ENCODE data around the gene WDR38.
"Not testable (repeated sequence)": the region's sequence is repeated elsewhere in the genome, so short reads cannot be mapped to it uniquely, and the experiment has no call there.

The WDR38 gene

DNA sequence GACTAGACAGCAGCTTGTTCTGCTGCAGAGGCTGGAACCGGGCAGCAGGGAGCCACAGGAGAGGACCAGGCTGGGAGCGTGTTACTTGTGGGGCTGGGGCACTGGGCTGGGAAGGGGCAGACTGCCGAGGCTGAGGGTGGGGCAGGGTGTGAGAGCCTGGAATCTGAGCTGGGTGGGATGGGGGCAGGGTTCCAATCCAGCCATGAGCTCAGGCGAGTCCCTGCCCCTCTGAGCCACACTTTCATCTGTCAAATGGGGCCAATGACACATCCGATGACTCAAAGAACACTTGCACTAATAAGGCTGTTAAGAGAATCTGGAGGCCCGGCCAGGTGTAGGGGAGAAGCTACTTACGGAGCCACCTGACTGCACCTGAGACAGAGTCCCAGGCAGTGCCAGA, 18.7 kb upstream of the WDR38 start:
- DNase-seq = no peak

DNA sequence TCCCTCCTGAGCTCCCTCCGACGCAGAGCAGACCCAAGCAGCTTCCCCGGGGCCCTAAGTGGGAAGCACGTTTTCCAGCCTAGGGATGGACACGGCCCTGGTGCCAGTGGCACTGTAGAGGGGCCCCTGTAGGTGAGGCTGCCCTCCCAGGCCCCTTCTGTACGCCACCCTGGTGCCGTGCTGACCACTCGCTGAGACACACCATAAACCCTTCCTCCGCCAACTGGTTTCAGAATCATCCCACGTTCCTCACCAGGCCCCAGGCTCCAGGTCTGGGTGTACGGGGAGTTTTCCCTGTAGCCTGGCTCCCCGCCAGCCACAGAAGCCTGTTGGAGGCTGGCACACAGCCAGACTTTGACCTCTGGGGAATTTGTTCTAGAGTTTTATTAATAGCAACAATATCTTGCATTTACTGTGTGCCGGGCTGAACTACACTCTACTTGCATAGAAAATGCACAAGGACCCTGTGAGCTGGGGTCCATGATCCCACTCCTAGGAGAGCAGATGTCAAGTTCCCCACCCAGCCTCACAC, 18.2 kb upstream of the WDR38 start:
- DNase-seq = no peak

DNA sequence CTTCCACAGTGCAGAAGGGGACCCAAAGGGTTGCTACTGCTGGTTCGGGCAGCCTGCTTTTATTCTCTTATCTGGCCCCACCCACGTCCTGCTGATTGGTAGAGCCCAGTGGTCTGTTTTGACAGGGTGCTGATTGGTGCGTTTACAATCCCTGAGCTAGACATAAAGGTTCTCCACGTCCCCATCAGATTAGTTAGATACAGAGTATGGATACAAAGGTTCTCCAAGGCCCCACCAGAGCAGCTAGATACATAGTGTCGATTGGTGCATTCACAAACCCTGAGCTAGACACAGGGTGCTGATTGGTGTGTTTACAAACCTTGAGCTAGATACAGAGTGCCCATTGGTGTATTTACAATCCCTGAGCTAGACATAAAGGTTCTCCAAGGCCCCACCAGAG, 15.1 kb upstream of the WDR38 start:
- not testable (repeated sequence) for DNase-seq

DNA sequence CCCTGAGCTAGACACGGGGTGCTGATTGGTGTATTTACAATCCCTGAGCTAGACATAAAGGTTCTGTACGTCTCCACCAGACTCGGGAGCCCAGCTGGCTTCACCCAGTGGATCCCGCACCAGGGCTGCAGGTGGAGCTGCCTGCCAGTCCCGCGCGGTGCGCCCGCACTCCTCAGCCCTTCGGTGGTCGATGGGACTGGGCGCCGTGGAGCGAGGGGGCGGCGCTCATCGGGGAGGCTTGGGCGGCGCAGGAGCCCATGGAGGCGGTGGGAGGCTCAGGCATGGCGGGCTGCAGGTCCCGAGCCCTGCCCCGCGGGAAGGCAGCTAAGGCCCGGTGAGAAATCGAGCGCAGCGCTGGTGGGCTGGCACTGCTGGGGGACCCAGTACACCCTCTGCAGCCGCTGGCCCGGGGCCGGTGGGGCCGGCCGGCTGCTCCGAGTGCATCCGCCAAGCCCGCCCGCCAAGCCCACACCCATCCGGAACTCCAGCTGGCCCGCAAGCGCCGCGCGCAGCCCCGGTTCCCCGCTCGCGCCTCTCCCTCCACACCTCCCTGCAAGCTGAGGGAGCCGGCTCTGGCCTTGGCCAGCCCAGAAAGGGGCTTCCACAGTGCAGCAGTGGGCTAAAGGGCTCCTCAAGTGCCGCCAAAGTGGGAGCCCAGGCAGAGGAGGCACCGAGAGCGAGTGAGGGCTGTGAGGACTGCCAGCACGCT, 14.5 kb upstream of the WDR38 start:
- DNase-seq = not testable (repeated sequence)

DNA sequence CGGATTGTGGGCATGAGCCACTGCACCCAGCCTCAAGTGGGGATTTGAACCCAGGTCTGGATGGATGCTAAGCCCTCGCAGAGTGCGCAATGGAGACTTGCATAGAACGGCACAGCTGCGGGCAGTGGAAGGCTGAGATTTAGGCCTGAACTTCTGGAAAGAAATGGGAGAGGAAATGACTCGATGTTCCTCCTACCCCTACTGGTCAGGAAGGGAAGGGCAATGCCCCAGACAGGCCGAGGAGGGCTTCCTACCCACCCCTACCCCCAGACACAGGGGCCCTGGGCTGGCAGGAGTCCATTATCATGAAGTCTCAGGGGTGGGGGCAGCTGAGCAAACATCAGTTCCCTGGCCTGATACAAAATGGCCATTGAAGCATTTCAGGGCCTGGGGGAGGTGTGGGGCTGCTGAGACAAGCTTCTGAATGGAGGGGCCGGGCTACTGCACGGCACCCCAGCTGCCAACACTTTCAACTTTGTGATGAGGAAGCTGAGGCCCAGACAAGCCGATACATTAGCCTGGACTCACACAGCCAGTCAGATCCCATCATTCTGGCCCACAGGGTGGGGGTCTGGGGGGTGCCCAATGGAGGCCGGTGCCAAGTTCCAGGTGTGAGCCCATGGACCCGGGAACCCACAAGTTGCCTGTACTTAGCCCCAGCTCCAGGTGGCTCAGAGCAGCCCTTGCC, 13.5 kb upstream of the WDR38 start:
- DNase-seq = no peak

DNA sequence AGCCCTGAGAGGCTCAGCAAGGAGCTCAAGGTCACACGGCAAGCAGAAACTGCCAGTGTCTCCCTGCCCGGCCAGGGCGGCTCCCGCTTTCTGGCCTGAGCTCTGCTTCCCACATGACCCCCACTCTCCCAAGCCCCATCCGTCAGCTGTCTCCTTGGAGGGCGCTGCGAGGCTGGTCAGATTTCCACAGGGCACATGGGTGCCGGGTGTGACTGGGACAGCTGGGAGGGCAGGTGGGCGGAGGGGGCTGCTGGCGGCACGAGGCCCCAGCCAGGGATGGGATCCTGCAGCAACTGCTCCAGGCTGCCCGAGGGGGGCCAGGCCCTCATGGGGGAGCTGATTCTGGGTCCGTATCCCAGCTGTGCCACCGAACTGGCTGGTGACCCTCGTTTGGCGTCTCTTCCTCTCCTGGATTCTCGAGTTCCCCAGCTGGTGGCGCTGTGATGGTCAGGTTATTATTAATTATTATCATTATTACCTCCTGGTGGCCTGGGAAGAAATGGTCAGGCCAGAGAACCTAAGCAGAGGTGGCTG, 12.9 kb upstream of the WDR38 start:
- no peak for DNase-seq

DNA sequence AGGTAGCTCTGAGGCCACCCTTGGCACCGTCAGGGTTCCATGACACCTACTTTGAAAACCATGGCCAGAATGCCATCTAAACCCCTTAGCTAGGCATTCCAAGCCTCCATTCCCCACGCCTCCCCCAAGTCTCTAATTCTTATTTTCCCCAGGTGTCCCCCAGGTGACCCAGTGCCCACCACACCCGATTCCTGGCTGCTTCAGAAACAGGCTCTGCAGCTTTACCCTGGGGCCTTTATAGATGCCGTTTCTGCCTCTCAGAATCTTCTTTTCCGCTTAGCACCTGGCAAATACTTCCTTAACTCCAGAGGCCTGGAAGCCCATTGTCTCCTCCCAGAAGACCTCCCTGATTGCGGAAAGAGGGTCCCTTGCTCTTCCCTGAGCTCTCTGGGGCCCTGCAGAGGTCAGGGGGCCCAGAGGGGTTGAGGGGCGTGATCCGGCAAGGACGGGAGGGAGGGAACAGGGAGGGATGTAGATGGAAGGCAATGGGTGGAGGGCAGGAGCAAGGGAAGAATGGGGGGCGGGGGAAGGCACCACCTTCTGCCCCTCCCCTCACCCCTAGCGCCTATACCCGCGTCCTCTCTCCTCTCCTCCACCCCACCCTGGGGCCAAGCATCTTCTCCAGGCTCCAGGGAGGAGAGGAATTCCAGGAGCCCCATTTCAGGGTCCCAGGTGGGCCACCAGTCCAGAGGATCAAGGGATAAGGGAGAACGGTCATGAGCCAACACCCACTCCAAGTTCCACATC, 12.0 kb upstream of the WDR38 start:
- no peak for DNase-seq

DNA sequence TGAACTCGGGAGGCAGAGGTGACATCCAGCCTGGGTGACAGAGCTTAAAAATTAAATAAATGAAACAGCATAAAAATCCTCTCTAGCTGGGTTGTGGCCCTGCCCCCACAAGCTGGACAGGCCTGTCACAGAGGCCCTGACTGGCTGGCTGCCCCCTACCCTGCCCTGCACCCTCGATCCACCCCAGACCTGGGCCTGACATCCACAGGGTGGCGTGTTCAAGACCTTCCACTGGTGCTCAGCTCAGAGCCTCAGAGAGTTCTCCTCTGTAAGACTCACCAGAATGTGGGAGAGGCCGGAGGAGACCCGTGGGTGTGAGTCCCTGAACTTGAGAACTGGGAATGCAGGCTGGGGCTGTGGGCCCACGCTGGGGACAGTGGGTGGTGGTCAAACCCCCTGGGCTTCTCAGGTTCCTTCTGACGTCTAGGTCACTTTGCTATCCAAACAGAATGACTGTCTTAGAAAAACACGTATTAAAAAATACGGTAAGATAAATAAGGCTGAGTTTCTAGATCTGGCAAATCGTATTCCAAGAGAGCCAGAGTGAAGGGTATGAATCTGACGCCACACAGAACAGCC, 9.7 kb upstream of the WDR38 start:
- DNase-seq = no peak

DNA sequence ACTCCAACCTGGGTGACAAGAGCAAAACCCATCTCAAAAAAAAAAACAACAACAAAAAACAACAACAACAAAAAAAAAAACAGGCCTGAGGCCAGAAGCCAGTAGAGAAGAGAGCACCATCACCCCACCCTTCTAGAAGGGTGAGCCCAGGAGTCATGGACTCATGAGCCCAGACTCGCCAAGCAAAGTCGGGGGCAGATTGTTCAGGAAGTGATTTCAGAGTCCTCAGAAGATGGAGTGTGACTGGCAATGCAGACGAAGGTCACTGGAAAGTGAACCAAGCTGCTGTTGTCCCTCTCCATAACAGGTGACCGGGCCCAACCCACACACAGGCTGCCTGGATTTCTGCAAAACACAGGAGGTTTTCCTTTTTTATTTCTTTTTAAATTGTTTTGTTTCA, 9.0 kb upstream of the WDR38 start:
- DNase-seq = no peak

DNA sequence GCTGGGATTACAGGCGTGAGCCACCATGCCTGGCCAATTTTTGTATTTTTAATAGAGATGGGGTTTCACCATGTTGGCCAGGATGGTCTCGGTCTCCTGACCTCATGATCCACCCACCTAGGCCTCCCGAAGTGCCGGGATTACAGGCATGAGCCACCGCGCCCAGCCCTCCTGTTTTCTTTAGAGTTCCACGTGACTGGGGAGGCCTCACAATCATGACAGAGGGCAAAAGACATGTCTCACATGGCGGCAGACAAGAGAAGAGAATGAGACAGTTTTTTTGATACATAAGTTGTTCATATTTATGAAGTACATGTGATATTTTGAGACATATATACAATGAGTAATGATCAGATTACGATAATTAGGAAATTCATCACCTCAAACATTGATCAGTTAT, 6.8 kb upstream of the WDR38 start:
- DNase-seq = not testable (repeated sequence)

DNA sequence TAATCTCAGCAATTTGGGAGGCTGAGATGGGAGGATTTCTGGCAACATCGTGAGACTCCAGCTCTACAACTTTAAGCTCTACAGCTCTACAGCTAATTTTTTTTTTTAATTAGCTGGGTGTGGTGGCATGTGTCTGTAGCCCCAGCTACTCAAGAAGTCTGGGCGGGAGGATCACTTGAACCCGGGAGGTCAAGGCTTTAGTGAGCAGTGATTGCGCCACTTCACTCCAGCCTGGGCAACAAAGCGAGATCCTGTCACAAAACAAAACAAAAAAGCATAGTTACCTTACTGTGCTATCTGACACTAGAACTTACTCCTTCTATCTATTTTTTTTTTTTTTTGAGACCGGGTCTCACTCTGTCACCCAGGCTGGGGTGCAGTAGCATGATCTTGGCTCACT, 6.3 kb upstream of the WDR38 start:
- DNase-seq = no peak

DNA sequence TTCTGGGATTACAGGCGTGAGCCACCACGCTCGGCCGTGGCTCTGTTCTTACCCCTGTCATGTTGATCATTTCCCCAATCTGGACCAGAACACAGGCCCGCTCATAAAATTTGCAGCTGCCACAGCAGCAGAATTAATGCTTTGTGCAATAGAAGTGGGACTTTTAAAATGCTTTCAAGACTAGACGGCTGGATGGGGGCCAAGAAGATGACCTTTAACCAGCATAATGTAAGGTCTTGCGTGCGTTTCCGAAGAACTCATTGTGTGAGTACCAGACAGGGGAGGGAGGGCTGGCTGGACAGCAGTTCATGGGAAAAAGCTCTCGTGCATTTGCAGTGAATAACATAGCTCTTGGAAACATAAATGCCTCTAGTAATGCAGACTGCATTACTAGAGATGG, 3.5 kb upstream of the WDR38 start:
- no peak for DNase-seq

DNA sequence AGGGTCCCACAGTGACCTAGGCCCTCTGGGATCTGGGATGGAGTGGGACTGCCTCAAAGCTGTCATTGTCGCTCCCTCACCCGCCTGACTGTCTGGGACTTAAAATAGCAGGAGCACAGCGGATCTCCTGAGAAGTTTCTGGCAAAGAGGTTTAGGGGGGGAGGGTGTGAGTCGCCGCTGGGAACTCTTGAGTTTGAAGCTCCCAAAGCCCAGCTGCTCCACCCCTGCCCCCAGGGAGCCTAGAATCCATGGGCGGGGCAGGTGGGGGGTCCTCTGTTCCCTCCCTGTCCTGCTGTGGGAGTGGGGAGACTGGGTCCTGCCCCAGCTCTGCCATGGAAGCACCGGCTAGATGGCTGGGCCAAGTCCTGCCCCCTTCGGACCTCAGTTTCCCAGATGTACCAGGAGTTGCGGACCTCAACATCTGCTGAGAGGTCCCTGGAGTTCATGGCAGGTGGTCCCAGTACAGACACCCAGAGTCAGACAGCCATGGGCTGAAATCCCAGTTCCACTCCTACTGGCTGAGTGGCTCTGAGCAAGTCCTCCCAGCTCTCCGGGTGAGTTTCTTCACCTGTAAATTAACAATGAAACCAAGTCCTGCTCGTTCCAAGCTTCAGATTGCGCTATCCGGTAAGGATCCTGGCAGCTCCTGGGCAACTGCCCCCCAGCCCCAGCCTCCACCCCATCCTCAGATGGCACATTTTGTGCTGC, 985 bp upstream of the WDR38 start:
- DNase-seq = no peak

DNA sequence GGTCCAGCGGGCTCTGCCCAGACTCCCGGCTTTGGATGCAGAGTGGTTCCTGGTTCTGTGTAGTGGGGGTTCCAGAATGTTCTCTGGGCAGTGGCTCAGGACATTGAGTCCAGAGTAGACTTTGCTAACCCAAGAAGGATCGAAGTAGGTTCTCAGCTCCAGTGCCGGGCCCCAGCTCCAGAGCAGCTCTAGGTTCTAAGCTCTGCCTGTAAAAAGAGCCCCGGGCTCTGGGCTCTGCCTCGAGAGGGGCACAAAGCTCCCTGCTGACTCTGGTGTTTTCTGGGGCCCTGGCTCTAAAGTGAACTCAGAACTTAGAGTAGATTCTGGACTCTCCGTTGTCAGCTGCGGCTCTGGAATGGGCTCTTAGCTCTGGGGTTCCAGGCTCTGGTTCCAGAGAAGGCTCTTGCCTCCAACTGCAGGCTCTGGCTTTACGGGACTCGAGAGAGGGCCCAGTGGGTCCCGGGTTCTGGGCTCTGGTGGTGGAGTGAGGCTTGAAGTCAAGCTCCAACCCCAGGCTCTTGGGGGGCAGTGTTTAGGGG, 414 bp downstream of the WDR38 start:
- no peak for DNase-seq

DNA sequence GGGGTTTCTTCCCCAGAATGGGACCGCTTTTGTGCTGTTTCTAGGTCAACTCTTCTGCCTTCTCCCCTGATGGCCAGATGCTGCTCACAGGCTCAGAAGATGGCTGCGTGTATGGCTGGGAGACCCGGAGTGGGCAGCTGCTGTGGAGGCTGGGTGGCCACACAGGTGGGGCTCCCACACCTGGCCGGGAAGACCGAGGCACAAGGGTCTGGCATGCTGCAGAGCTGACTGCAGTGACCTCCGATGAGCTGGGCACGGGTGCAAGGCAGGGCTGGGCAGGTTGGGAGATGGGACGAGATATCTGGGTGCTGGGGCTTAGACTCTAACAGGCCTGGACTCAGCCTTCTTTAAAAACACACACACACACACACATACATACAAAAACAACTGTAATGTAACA, 901 bp downstream of the WDR38 start:
- DNase-seq = no peak

DNA sequence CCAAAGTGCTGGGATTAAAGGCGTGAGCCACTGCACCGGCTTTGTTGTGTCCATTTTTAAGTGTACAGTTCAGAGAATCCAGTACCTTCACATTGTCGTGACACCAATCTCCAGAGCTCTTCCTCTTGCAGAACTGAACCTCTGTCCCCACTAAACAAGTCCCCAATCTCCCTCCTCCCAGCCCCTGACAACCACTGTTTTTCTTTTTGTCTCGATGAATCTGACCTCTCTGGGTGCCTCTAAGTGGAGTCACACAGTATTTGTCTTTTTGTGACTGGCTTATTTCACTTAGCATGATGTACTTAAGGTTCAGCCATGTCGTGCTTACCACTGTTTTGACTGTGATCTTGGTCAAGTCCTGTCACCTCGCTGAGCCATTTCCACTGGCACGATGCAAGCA, 1.6 kb downstream of the WDR38 start:
- no peak for DNase-seq

DNA sequence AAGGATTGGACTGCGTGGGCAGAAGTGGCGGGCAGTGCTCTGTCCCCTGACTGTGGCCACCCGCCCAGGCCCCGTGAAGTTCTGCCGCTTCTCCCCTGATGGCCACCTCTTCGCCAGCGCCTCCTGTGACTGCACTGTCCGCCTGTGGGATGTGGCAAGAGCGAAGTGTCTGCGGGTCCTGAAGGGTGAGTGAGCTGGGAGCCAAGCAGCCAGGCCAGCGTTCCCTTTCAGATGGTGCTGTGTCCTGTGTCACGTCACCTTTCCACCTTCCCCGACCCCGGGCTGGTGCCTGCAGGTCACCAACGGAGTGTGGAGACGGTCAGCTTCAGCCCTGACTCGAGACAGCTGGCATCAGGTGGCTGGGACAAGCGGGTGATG, 2.3 kb downstream of the WDR38 start:
- DNase-seq = no peak

DNA sequence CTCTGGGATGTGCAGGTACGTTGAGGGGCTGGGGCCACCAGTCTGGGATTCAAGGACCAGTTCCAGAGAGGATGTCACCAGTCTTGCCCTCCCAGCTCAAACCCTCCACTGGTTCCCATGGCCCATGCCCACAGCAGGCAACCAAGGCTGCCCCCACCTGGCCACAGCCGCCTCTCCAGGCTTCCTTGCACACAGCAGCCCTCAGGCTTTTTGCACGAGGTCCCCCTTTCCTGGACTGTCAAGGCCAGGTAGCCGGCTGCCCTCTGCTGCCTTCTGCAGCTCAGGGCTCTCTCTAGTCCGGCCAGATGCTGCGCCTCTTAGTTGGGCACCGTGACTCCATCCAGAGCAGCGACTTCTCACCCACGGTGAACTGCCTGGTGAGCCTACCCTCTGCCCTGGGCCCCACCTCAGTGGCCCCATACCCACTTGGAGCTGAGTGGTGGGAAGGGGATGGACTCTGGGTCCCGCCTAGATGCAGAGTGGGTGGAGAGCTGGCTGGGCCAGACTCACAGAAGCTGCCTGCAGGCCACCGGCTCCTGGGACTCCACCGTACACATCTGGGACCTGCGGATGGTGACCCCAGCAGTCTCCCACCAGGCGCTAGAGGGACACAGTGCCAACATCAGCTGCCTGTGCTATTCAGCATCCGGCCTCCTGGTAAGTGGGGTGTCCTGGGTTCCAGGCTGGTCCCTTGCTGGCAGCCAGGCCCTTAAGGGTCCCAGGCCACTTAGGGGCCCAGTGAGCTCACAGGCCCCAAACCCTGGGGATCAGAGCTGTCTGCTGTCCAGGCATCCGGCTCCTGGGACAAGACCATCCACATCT, 2.9 kb downstream of the WDR38 start:
- DNase-seq = peak; percentile 25

DNA sequence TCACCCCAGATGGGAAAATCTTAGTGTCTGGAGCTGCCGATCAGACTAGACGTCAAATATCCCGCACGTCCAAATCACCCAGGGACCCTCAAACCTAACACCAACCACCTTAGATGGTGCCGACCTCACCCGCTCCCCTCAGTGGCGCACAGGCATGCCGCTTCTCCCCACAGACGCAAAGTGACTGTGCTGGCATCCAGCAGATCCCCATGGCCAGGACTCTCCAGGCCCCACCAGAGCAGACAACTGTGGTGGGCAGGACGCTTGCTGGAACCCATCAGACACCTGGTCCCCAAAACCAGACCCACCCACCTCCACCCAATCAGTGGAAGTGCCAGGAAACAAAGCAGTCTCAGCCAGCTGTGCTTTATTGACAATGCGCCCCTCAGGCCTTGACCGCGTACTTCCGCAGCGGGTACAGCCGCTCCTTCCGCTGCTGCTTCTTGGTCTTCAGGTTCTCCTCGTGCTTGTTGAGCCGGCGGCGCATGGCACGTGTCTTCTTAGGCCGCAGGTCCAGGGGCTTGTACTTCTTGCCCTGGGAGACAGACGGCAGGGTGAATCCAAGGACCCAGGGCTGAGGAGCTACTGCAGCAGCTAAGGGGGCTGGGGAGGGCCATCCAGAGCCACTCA, 4.4 kb downstream of the WDR38 start:
- no peak for DNase-seq

DNA sequence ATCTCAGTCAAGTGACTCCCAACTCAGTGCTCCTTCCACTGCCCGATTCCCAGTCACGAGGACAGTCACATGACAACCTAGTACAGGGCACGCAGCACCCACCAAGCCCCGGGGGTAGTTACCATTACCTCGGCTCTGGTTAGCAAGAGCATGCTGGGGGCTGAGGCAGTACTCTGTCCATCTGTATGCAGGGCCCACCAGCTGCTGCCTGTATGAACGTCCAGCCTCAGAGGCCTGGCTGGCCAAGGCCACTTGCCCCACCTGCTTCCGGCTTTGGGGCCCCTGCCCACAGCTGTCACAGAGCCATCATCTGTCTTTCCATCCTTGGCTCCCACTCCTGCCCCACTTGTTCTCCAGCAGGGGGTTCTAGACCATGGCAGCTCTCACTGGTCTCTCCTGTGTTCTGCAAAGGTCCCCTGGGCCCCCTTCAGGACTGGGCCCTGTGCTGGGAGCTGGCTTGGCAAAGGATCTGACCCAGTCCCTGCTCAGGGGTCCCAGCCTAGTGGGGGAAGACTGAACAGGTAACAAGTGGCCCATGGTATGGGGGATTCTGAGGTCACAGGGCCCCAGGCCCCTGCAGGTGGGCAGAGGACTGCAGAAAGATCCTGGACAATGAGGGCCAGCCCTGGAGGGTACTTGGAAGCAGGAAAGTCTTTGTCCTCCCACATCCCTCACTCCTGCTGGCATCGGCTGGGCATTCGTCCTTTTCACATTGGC, 5.2 kb downstream of the WDR38 start:
- no peak for DNase-seq

All from CD4-positive, alpha-beta T cell treated with Interleukin-17A for 4 hours (primary cell).